H9 (cell line): ENCODE data around the gene MORN1. TPM values are rescaled to one million over a fixed set of nuclear protein-coding genes. Genes with fewer than 3 reads are reported as not detected.

ENCODE experiments used
- DNase-seq: peaks from one replicate; pipeline ENCODE4 v3.0.0-alpha.2; 2017
- H2AFZ ChIP-seq: one replicate; pipeline ENCODE4 v1.6.1; 2013; ENCODE audit warnings: mild to moderate bottlenecking, low read length, control low read depth, moderate library complexity
- H2AK5ac ChIP-seq: 2 replicates; pipeline ENCODE4 v1.6.1; 2013; ENCODE audit warnings: low read length, control low read depth, mixed read lengths; ENCODE audit not compliant: insufficient read length
- H2BK120ac ChIP-seq: one replicate; pipeline ENCODE4 v1.6.1; 2013; ENCODE audit warnings: low read depth, mild to moderate bottlenecking, low read length, control low read depth, inconsistent platforms; ENCODE audit not compliant: poor library complexity, severe bottlenecking
- H2BK12ac ChIP-seq: 2 replicates; pipeline ENCODE4 v1.6.1; 2013; ENCODE audit warnings: low read length, control low read depth, mixed read lengths, low read depth; ENCODE audit not compliant: insufficient read length
- H2BK15ac ChIP-seq: 2 replicates; pipeline ENCODE4 v1.6.1; 2013; ENCODE audit warnings: low read depth, low read length, control low read depth
- H2BK20ac ChIP-seq: one replicate; pipeline ENCODE4 v1.6.1; 2013; ENCODE audit warnings: low read depth, mild to moderate bottlenecking, low read length, control low read depth, inconsistent platforms; ENCODE audit not compliant: poor library complexity, severe bottlenecking
- H2BK5ac ChIP-seq: 2 replicates; pipeline ENCODE4 v1.6.1; 2013; ENCODE audit warnings: low read length, control low read depth, mixed read lengths; ENCODE audit not compliant: insufficient read length
- H3K14ac ChIP-seq: 2 replicates; pipeline ENCODE4 v1.6.1; 2013; ENCODE audit warnings: low read length, control low read depth; ENCODE audit not compliant: insufficient read depth
- H3K18ac ChIP-seq: 2 replicates; pipeline ENCODE4 v1.6.1; 2013; ENCODE audit warnings: low read depth, mild to moderate bottlenecking, mixed read lengths, low read length, control low read depth; ENCODE audit not compliant: insufficient read length
- H3K23ac ChIP-seq: 2 replicates; pipeline ENCODE4 v1.6.1; 2013; ENCODE audit warnings: low read length, control low read depth, mixed read lengths, low read depth; ENCODE audit not compliant: insufficient read length
- H3K23me2 ChIP-seq: 2 replicates; pipeline ENCODE4 v1.6.1; 2013; ENCODE audit warnings: low read depth, mild to moderate bottlenecking, mixed read lengths, low read length, control low read depth; ENCODE audit not compliant: insufficient read length, poor library complexity, severe bottlenecking
- H3K27ac ChIP-seq: 2 replicates; pipeline ENCODE4 v1.5.1; 2013; ENCODE audit warnings: low read length, control low read depth, mixed read lengths, low read depth; ENCODE audit not compliant: insufficient read length
- H3K27me3 ChIP-seq: 2 replicates; pipeline ENCODE4 v1.6.1; 2013; ENCODE audit warnings: low read length, control low read depth, inconsistent platforms; ENCODE audit not compliant: insufficient read depth
- H3K4ac ChIP-seq: 2 replicates; pipeline ENCODE4 v1.6.1; 2013; ENCODE audit warnings: low read depth, mild to moderate bottlenecking, control low read depth, inconsistent platforms, low read length, moderate library complexity
- H3K4me1 ChIP-seq: 2 replicates; pipeline ENCODE4 v1.6.1; 2013; ENCODE audit warnings: low read length, control low read depth, inconsistent platforms; ENCODE audit not compliant: insufficient read depth
- H3K4me2 ChIP-seq: 2 replicates; pipeline ENCODE4 v1.6.1; 2013; ENCODE audit warnings: low read length, control low read depth, mixed read lengths; ENCODE audit not compliant: insufficient read length, insufficient read depth
- H3K56ac ChIP-seq: 2 replicates; pipeline ENCODE4 v1.6.1; 2013; ENCODE audit warnings: low read depth, mild to moderate bottlenecking, mixed read lengths, low read length, control low read depth; ENCODE audit not compliant: insufficient read length
- H3K79me1 ChIP-seq: 2 replicates; pipeline ENCODE4 v1.6.1; 2013; ENCODE audit warnings: low read depth, mild to moderate bottlenecking, moderate library complexity, low read length, control low read depth, inconsistent platforms; ENCODE audit not compliant: insufficient read depth, poor library complexity, severe bottlenecking
- H3K79me2 ChIP-seq: 2 replicates; pipeline ENCODE4 v1.6.1; 2013; ENCODE audit warnings: low read length, control low read depth, inconsistent platforms; ENCODE audit not compliant: insufficient read depth
- H3K9ac ChIP-seq: 2 replicates; pipeline ENCODE4 v1.6.1; 2013; ENCODE audit warnings: low read length, control low read depth, mixed read lengths; ENCODE audit not compliant: insufficient read length; ENCODE audit errors: extremely low read depth
- H3K9me3 ChIP-seq: one replicate; pipeline ENCODE4 v1.6.1; 2013; ENCODE audit warnings: low read depth, low read length, inconsistent platforms; ENCODE audit not compliant: control insufficient read depth
- H3T11ph ChIP-seq: one replicate; pipeline ENCODE4 v1.6.1; 2013; ENCODE audit warnings: mild to moderate bottlenecking, low read length, control low read depth, inconsistent platforms
- H4K20me1 ChIP-seq: one replicate; pipeline ENCODE4 v1.6.1; 2013; ENCODE audit not compliant: control insufficient read depth, insufficient read length, insufficient read depth
- H4K5ac ChIP-seq: 2 replicates; pipeline ENCODE4 v1.6.1; 2013; ENCODE audit warnings: low read depth, mild to moderate bottlenecking, mixed read lengths, low read length, control low read depth; ENCODE audit not compliant: insufficient read length
- H4K8ac ChIP-seq: replicated peaks from 2 replicates; pipeline ENCODE4 v1.6.1; 2013; ENCODE audit warnings: low read length, control low read depth, mixed read lengths, low read depth; ENCODE audit not compliant: insufficient read length
- H4K91ac ChIP-seq: 2 replicates; pipeline ENCODE4 v1.6.1; 2013; ENCODE audit warnings: low read depth, mild to moderate bottlenecking, moderate library complexity, mixed read lengths, low read length, control low read depth; ENCODE audit not compliant: insufficient read length
- H3K27ac Mint-ChIP-seq, 3 experiments: 2 replicates in 2 of 3; 3 replicates in 1 of 3; pipeline ENCODE4 v1.8.0; 2020 to 2021; ENCODE audit warnings: mixed read lengths in 3 of 3, mild to moderate bottlenecking in 1 of 3, moderate library complexity in 1 of 3
- H3K27me3 Mint-ChIP-seq: 2 replicates; pipeline ENCODE4 v1.8.0; 2021; ENCODE audit warnings: low read depth, mild to moderate bottlenecking, moderate library complexity, mixed read lengths
- H3K36me3 Mint-ChIP-seq, 3 experiments: 2 replicates in 2 of 3; 3 replicates in 1 of 3; pipeline ENCODE4 v1.8.0; 2020 to 2021; ENCODE audit warnings: low read depth in 3 of 3, mixed read lengths in 3 of 3; ENCODE audit not compliant: insufficient read depth in 1 of 3
- H3K4me1 Mint-ChIP-seq, 2 experiments: 2 replicates each; pipeline ENCODE4 v1.8.0; 2020; ENCODE audit warnings: mixed read lengths in 2 of 2
- H3K4me3 Mint-ChIP-seq, 2 experiments: 2 replicates in 1 of 2; 3 replicates in 1 of 2; pipeline ENCODE4 v1.8.0; 2020 to 2021; ENCODE audit warnings: mild to moderate bottlenecking in 2 of 2, mixed read lengths in 2 of 2, moderate library complexity in 1 of 2
- H3K9me3 Mint-ChIP-seq, 2 experiments: 2 replicates in 1 of 2; 3 replicates in 1 of 2; pipeline ENCODE4 v1.8.0; 2020; ENCODE audit warnings: mild to moderate bottlenecking in 2 of 2, mixed read lengths in 2 of 2, moderate library complexity in 1 of 2
- WGBS: extraction: QIAGEN DNeasy Blood & Tissue Kit; methylation state at CpG from one replicate; pipeline ENCODE4 v1.1.7; 2013; ENCODE audit warnings: missing lambda C conversion rate, low lambda C conversion rate, mixed read lengths; ENCODE audit not compliant: insufficient read length; ENCODE audit errors: extremely low coverage; 5-methylcytosine and 5-hydroxymethylcytosine counted together
- total RNA-seq: library from RNA; stranded (reverse); gene quantifications from 2 replicates; pipeline ENCODE4 v1.2.1, GENCODE V29; 2021
- TF ChIP-seq, protein P1 (sequence below): fragments of 200-600 bp; sonication (generic); conservative IDR thresholded peaks from 3 replicates; pipeline ENCODE4 v1.8.0; 2021; ENCODE audit warnings: antibody characterized with exemption, mild to moderate bottlenecking

Gene MORN1
- total RNA-seq, 1 experiment from 2014 or later: 12.7 TPM

DNA sequence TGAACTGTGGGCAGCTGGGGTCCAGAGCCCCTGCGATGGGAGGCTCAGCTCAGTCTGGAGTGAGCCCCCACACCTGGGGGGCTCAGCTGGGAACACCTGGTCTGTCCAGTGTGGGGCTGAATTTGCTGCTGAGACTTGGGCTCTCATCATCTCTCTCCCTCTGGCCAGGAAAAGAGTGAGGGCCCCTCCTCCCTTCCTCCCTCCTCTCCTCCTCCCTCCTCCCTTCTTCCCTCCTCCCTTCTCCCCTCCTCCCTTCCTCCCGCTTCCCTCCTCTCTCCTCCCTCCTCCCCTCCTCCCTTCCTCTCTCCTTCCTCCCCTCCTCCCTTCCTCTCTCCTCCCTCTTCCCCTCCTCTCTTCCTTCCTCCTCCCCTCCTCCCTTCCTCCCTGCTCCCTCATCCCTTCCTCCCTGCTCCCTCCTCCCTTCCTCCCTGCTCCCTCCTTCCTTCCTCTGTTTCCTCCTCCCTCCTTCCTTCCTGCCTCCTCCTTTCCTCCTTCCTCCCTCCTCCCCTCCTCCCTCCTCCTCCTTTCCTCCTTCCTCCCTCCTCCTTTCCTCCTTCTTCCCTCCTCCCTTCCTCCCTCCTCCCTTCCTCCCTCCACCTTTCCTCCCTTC, 44.5 kb upstream of the MORN1 start:
- Mint-ChIP-seq H3K27ac (no peak overlapping the region), H3K27me3 (peaks cover 33% of the 10 kb centered on the region), H3K9me3 (no peaks in the 10 kb centered on the region), H3K36me3 (no peaks in the 10 kb centered on the region), H3K4me3 (no peak overlapping the region), H3K4me1 (0 out of 4 replicates have a peak, but pooled peaks cover 0 to 4% of the 10 kb centered on the region in 2 experiments)
- TF ChIP-seq, protein P1, sequence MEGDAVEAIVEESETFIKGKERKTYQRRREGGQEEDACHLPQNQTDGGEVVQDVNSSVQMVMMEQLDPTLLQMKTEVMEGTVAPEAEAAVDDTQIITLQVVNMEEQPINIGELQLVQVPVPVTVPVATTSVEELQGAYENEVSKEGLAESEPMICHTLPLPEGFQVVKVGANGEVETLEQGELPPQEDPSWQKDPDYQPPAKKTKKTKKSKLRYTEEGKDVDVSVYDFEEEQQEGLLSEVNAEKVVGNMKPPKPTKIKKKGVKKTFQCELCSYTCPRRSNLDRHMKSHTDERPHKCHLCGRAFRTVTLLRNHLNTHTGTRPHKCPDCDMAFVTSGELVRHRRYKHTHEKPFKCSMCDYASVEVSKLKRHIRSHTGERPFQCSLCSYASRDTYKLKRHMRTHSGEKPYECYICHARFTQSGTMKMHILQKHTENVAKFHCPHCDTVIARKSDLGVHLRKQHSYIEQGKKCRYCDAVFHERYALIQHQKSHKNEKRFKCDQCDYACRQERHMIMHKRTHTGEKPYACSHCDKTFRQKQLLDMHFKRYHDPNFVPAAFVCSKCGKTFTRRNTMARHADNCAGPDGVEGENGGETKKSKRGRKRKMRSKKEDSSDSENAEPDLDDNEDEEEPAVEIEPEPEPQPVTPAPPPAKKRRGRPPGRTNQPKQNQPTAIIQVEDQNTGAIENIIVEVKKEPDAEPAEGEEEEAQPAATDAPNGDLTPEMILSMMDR: no peak
- H3K27ac ChIP-seq: no peak overlapping the region
- no peak overlapping the region for H2BK5ac ChIP-seq
- H2BK15ac ChIP-seq: no peak overlapping the region
- no peak overlapping the region for H3K18ac ChIP-seq
- no peak overlapping the region for H2BK120ac ChIP-seq
- no peak overlapping the region for H2AFZ ChIP-seq
- H4K91ac ChIP-seq: no peak overlapping the region
- H3K23me2 ChIP-seq: no peaks in the 10 kb centered on the region
- H3T11ph ChIP-seq: no peak overlapping the region
- no peak overlapping the region for H2BK12ac ChIP-seq
- no peak for DNase-seq
- no peaks in the 10 kb centered on the region for H3K79me1 ChIP-seq
- no peaks in the 10 kb centered on the region for H3K9me3 ChIP-seq
- H4K20me1 ChIP-seq: no peaks in the 10 kb centered on the region
- no peak overlapping the region for H3K23ac ChIP-seq
- WGBS: no CpG with 5 or more reads among the region's 2 CpGs
- no peaks in the 10 kb centered on the region for H3K79me2 ChIP-seq
- H4K8ac ChIP-seq: no peak overlapping the region
- H4K5ac ChIP-seq: no peak overlapping the region
- no peaks in the 10 kb centered on the region for H3K27me3 ChIP-seq
- H3K4me1 ChIP-seq: no peaks in the 10 kb centered on the region
- H3K4ac ChIP-seq: no peak overlapping the region
- no peak overlapping the region for H2BK20ac ChIP-seq
- H3K14ac ChIP-seq: no peak overlapping the region
- H3K56ac ChIP-seq: no peak overlapping the region
- H3K9ac ChIP-seq: no peak overlapping the region
- H2AK5ac ChIP-seq: no peak overlapping the region
- no peak overlapping the region for H3K4me2 ChIP-seq
